ENCODE data around the gene METTL16. TPM values are rescaled to one million over a fixed set of nuclear protein-coding genes. Genes with fewer than 3 reads are reported as not detected.

The METTL16 gene
- total RNA-seq, 1 experiment from 2014 or later: 37.6 TPM

GRCh38 chr17:2423271-2423670 lies 88.4 kb downstream of the METTL16 start (continued):
- TF ChIP-seq MAX (IDR thresholded peaks at IDR 0.05) (no peak), RAD21 (IDR thresholded peaks at IDR 0.05; ENCODE audit: low read depth) (no peak), EGR1 (IDR thresholded peaks at IDR 0.05; ENCODE audit: low read depth) (no peak), POLR2AphosphoS5 (IDR thresholded peaks at IDR 0.05; ENCODE audit: low read depth, low read length) (no peak), CBX3 (IDR thresholded peaks at IDR 0.05; ENCODE audit: low read depth) (no peak), ELF1 (IDR thresholded peaks at IDR 0.05; ENCODE audit: borderline replicate concordance, low read depth) (no peak), SIN3A (IDR thresholded peaks at IDR 0.05; ENCODE audit: low read depth) (no peak), CTCF (IDR thresholded peaks at IDR 0.05 in 2 of 3, conservative IDR thresholded peaks at IDR 0.05 in 1 of 3; ENCODE audit: borderline replicate concordance in 1 of 3, insufficient read depth in 1 of 3, low read depth in 2 of 3, low read length in 2 of 3) (no peak)

- ATAC-seq: peak; percentile 49; the same call in 1 of the 2 replicates
- no peak overlapping the region for H3K4me3 ChIP-seq (replicated peaks in 1 of 2; ENCODE audit: low read depth in 1 of 2, low read length in 2 of 2)
- H3K9me2 ChIP-seq (ENCODE audit: insufficient read depth): no peaks in the 10 kb centered on the region
- no peak overlapping the region for H3K9ac ChIP-seq (ENCODE audit: low read length)
- H4K20me1 ChIP-seq (ENCODE audit: insufficient read depth): no peaks in the 10 kb centered on the region
- no peak overlapping the region for H3K27ac ChIP-seq (ENCODE audit: low read depth, low read length)
- peaks cover 9 to 15% of the 10 kb centered on the region in 2 experiments; a peak in 2 of 4 replicates for H3K36me3 ChIP-seq (ENCODE audit: control insufficient read depth in 1 of 2, insufficient read depth in 2 of 2, low read length in 2 of 2)
- no peak overlapping the region for H2AFZ ChIP-seq (ENCODE audit: low read depth, low read length, poor library complexity, severe bottlenecking)
- intact Hi-C loops (cut with micrococcal nuclease): loop anchor here (10.0 kb wide), 1 partner anchor 253 kb away; no protein-coding TSS in a partner anchor
- CTCF ChIA-PET: interaction anchor here (0.7 kb wide), 1 partner anchor 93 kb away, joined by 3 read pairs; no protein-coding TSS in a partner anchor
- H3K4me2 ChIP-seq (ENCODE audit: low read length): no peak overlapping the region
- no peaks in the 10 kb centered on the region for H3K9me3 ChIP-seq (ENCODE audit: control insufficient read depth in 1 of 2, insufficient read depth in 1 of 2, low read depth in 1 of 2, low read length in 2 of 2)
- peak; percentile 55 for TF ChIP-seq RAD21 (IDR thresholded peaks at IDR 0.05; ENCODE audit: low read depth)
- TF ChIP-seq ZFX (IDR thresholded peaks at IDR 0.05): no peak
- TF ChIP-seq CTCF (IDR thresholded peaks at IDR 0.05 in 2 of 3, conservative IDR thresholded peaks at IDR 0.05 in 1 of 3; ENCODE audit: borderline replicate concordance in 1 of 3, insufficient read depth in 1 of 3, low read depth in 2 of 3, low read length in 2 of 3): peak in 1 of 3 experiments; percentile 18; a peak in 2 of 6 replicates
- H3K4me1 ChIP-seq (ENCODE audit: control insufficient read depth in 1 of 2, insufficient read depth in 2 of 2, low read length in 2 of 2): no peaks in the 10 kb centered on the region
- RAD21 ChIA-PET (ENCODE audit: low non-redundant PET in 1 of 2, low total read pairs in 2 of 2, uncharacterized antibody in 2 of 2, unreplicated experiment in 2 of 2): no interaction called here
- H3K27me3 ChIP-seq (ENCODE audit: insufficient read depth, low read length): no peaks in the 10 kb centered on the region
- no TSS peak for BruUV-seq (replicated peaks)
- POLR2A ChIA-PET: no interaction called here
- DNase-seq (ENCODE audit: low read depth, low spot score): no peak
- H3K79me2 ChIP-seq (ENCODE audit: insufficient read depth, low read length): 0 out of 2 replicates have a peak, but pooled peaks cover 4% of the 10 kb centered on the region
Measured at GRCh38 chr17:2421315-2422147, 90.2 kb downstream of the METTL16 start.

Measured in HCT116 (cell line).